ENCODE measurements around the gene NAPSA.
"Not testable (repeated sequence)": the region's sequence is repeated elsewhere in the genome, so short reads cannot be mapped to it uniquely, and the experiment has no call there.

The NAPSA gene

GRCh38 chr19:50365434-50366306 is at the start of gene NAPSA:
TSS of gene NAPSA (minus strand) at chr19:50365639. CDS start at chr19:50365621, 18 bp downstream.
- FAIRE-seq = no peak

- no peak for FAIRE-seq
Measured at GRCh38 chr19:50413531-50413930, 48.1 kb upstream of the NAPSA start.

DNA sequence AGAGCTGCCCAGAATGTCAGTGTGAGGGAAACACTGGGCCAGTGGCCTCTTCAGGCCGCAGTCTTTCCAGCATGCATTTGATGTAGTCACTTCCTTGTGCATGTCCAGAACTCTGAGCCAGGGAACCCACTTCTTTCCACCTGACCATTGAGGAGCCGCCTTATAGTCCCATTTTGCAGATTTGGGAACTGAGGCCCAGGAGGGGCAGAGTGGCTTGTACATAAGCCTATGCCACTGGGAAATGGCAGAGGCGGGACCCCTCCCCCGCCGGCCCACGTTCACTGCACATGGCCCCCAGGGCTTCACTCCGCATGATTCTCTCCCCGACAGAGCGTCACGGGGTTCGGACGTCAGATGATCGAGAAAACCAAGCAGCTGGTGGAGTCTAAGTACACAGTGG is 47.7 kb upstream of the NAPSA start:
- FAIRE-seq = no peak

DNA sequence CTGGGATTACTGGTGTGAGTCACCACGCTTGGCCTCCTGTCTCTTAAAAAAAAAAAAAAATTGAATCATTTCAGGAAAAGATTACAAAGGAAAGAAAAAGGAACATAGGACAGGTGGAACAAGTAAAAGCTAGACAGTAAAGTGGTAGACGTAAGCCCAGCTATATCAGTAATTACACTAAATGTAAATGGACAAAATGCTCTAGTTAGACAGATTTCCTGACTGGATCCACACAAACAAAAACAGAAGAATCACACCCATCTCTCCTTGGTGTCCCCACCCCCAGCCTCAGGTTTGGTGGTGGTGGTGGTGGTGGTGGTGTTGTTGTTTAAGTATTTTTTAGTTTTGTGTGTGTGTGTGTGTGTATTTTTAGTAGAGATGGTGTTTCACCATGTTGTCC is 47.0 kb upstream of the NAPSA start:
- FAIRE-seq = no peak

GRCh38 chr19:50410109-50410508 is 44.7 kb upstream of the NAPSA start:
- FAIRE-seq = no peak

GRCh38 chr19:50409347-50409746 is 43.9 kb upstream of the NAPSA start:
- no peak for FAIRE-seq

DNA sequence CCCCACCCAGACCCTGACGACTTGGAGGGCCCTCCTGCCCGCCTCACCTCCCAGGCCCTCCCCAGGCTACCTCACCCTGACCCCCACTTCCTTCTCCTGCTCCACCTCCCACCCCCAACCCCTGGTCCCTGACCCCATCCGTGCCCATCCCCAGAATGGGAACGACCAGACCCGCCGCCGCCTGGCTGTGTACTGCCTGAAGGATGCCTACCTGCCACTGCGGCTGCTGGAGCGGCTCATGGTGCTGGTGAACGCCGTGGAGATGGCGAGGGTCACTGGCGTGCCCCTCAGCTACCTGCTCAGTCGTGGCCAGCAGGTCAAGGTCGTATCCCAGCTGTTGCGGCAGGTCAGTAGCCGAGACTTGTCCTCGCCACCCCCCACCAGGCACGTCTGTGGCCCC is 41.4 kb upstream of the NAPSA start:
- no peak for FAIRE-seq

GRCh38 chr19:50406156-50406820 is 40.8 kb upstream of the NAPSA start:
- FAIRE-seq = no peak

GRCh38 chr19:50402544-50403301 is 37.3 kb upstream of the NAPSA start:
- FAIRE-seq = no peak

DNA sequence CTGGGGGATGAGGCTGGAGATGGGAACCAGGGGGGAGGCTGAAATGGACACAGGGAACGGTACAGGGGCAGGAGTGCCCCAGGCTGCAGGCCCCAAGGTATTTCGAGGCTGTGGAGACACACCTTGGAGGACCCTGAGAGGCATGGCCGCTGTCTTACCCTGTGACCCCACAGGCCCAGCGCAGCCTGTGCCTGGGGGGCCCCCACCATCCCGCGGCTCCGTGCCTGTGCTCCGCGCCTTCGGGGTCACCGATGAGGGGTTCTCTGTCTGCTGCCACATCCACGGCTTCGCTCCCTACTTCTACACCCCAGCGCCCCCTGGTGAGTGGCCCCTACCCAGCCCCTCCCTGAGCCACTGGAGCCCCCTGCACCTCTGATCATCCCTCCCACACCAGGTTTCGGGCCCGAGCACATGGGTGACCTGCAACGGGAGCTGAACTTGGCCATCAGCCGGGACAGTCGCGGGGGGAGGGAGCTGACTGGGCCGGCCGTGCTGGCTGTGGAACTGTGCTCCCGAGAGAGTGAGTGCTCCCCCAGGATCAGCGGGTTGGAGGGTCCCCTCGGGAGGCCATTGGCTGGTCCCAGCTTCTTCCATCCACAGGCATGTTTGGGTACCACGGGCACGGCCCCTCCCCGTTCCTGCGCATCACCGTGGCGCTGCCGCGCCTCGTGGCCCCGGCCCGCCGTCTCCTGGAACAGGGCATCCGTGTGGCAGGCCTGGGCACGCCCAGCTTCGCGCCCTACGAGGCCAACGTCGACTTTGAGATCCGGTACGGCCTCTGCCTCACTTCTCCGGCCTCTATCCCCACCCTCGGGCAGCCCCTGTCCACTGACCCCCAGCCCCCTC is 36.4 kb upstream of the NAPSA start:
- no peak for FAIRE-seq

GRCh38 chr19:50399368-50399745 is 33.9 kb upstream of the NAPSA start:
- no peak for FAIRE-seq

DNA sequence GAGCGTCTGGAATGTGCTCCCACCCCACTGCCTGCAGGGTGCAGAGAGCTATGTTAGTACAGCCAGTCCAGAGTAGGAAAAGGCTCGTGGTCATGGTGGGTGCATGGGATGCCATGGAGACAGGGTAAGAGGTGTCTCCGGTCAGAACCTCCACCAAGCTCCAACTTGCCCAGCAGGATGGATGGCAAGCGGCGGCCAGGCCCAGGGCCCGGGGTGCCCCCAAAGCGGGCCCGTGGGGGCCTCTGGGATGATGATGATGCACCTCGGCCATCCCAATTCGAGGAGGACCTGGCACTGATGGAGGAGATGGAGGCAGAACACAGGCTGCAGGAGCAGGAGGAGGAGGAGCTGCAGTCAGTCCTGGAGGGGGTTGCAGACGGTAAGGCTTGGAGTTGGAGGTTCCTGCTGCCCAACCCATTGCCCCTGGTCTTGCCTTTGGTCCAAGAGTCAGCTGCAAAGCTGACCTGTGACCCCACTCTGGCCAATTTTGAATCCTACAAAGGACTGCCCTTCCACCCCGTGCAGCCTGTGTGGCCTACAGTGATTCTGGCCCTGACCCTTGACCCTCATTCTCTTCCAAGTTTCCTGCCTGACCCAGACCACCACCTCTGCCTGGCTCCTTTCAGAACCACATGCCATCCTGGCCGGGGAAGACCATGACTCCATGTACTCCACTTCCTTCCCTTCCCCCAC is 33.4 kb upstream of the NAPSA start:
- FAIRE-seq = no peak

DNA sequence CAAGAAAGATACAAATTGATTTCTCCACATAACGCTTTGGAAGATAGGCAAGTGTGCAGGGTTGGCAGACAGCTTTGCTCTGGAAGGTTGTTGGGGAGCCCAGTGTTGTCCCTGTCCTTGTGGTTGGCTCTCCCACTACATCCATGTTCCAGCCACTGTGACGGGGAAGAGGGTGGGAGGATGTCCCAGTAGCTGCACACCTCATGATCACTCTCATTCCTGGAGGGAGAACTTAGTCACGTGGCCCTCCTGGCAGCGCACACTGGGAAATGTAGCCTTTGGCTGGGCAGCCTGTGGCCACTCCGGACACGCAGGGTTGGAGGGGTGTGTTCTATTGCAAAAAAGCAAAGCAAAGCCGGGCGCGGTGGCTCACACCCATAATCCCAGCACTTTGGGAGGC is 28.6 kb upstream of the NAPSA start:
- FAIRE-seq = no peak

- no peak for FAIRE-seq
Measured at GRCh38 chr19:50393589-50393988, 28.1 kb upstream of the NAPSA start.

DNA sequence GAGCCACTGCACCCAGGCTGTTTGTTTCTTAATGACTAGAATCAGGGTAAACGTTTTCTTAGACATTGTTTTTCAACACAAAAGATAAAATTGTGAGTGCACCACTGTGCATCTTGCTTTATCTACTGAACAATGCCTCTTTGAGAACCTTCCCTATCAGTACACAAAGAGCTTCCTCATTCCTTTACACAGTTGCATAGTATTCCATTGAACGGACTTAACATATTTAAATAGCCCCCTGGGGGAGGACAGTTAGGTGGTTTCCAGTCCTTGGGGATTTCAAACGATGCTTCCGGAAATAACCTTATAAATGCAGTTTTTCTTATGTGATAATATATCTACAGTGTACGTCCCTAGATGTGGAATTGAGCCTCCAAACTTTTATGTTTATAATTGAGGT is 27.3 kb upstream of the NAPSA start:
- no peak for FAIRE-seq

DNA sequence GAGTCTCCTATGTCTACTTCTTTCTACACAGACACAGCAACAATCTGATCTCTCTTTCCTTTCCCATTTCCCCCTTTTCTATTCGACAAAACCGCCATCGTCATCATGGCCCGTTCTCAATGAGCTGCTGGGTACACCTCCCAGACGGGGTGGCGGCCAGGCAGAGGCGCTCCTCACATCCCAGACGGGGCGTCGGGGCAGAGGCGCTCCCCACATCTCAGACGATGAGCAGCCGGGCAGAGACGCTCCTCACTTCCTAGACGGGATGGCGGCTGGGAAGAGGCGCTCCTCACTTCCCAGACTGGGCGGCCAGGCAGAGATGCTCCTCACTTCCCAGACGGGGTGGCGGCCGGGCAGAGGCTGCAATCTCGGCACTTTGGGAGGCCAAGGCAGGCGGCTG is 25.5 kb upstream of the NAPSA start:
- FAIRE-seq = not testable (repeated sequence)

GRCh38 chr19:50390295-50390694 is 24.9 kb upstream of the NAPSA start:
- FAIRE-seq = not testable (repeated sequence)

- no peak for FAIRE-seq
Measured at GRCh38 chr19:50387868-50388245, 22.4 kb upstream of the NAPSA start.

- no peak for FAIRE-seq
Measured at GRCh38 chr19:50387176-50387867, 21.9 kb upstream of the NAPSA start.

DNA sequence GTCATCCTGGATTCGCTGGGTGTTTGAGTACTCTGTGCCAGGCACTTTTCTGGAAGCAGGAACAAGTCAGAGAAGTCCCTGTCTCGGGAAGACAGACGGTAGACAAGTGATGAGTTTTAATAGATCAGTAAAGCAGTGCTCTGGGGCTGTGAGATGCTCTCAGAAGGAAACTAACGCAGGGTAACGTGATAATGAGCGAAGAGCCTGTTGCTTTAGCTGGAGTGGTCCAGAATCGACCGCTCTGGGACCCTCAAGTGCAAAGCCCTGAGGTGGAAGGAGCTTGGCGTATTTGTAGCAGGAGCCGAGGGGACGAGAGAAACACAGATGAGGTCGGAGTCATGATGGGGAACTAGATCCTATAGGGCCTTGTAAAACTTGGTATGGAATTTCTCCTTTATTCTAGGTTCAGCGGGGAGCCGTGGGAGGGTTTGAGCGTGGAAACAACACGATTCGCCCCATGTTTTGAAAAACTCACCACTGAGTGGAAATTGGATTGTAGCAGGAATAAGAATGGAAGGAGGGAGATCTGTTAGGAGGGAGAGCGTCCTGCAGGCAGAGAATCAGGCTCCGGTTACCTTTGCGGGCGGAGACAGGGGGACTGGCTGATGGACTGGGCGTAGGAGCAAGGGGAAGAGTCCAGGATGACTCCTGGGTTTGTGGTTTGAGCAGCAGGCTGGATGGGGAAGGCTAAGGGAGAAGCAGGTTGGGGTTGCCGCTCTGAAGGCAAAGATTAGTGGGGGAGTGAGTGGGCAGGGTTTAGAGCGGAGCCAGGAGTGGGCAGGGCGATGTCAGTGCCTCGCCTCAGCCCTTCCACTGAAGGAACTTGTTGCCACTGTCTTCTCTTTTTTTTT is 19.5 kb upstream of the NAPSA start:
- no peak for FAIRE-seq
